Regular cardiac myocyte (primary cell): ENCODE data around the gene PAX6. TPM values are rescaled to one million over a fixed set of nuclear protein-coding genes. Genes with fewer than 3 reads are reported as not detected.

Experiments used
- total RNA-seq: library from RNA; depleted of rRNA; stranded (reverse); fragments of >200 nt; gene quantifications from 2 replicates; pipeline ENCODE4 v1.2.3, GENCODE V29; 2014

PAX6 gene
- total RNA-seq: not detected in 2 replicates

DNA sequence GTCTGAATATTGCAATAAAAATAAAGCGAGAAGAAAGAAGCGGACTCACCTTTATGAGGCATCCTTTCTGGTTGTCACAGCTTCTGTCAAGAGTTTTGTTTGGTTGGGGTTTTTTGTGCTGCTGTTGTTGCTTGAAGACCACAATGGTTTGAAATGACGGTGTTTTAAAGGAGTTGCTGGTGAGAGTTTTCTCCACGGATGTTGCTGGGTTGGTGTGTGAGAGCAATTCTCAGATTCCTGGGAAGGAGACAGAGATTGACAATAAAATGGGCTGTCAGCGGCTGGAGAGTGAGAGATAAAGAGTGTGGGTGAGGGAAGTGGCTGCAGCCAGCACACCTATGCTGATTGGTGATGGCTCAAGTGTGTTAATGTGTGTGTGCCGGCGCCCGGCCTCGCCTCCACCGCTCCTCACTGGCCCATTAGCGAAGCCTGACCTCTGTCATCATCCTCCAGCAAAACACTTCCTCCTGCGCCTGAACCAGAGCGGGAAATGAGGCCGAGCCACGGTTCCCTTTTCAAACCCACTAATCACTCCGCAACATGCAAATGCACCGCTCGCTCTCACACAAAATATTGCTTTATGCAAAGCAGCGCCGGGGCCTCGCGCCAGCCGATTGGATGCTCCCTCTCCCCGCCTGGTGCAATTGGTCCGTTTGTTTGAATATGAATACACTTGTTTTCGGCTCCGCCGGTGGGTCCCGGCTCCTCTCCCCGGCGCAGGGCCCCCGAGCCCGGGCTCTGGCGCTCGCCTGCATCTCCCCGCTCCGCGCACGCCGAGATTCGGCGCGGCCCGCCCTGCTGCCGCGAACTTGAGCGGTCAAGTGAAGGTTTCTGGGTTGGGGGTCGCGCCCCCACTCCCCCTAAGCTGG, at the start of gene PAX6:
PAX6 (minus strand) TSS at position 544 of the 869 bp plus-strand sequence. CDS start 4,911 bp downstream, outside the sequence.

